HG03342 (cell line): ENCODE data around the gene IFNL4.
"Not testable (repeated sequence)": the region's sequence is repeated elsewhere in the genome, so short reads cannot be mapped to it uniquely, and the experiment has no call there.

Source experiments
- ATAC-seq: cut with Tn5 transposase; IDR thresholded peaks from one replicate; pipeline ENCODE4 v1.9.1; 2021; ENCODE audit warnings: mild to moderate bottlenecking, moderate library complexity; ENCODE audit not compliant: unreplicated experiment

The IFNL4 gene

DNA sequence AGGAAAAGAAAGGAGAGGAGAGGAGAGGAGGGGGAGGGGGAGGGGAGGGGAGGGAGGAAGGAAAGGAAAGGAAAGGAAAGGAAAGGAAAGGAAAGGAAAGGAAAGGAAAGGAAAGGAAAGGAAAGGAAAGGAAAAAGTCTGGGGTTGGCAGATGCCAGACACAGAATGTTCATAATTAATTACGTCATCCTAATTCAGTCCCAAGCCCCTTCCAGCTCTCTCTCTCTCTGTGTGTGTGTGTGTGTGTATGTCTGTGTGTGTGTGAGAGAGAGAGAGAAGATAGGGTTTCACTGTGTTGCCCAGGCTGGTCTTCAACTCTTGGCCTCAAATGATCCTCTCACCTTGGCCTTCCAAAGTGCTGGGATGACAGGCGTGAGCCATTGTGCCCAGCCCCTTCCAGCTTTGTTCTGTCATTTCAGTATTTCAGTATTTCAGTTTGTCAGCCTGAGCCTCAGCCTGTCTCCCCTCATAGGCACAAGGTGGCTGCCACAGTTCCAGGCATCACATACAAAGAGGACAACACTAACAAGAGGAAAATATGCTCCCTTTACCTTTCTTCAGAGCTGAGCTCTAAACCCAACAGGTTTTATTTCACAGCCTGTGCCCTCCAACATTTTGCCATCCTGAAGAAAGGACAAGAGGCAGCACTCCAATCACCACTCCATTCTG, 18.4 kb downstream of the IFNL4 start:
- no peak for ATAC-seq

DNA sequence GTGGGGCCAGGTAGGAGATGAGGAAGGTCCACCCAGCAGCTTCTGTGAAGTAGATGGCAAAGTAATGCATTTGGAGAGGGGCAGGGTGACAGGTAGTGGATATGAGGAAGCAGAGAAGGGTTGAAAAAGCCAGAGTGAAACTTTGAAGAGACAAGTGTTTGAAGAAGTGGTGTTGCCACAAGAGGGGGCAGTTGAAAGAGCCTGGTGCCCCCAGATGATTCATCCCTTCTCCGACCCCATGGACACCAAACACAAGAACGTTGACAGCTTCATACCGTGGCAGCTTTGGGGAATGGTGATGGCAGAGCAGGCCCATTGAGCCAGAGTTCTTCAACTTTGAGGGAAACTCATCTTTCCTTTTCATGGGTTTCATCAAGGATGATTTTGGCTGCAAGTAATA, 23.7 kb downstream of the IFNL4 start:
- no peak for ATAC-seq

- no peak for ATAC-seq
Observed at GRCh38 chr19:39223703-39224279, 24.9 kb downstream of the IFNL4 start.

DNA sequence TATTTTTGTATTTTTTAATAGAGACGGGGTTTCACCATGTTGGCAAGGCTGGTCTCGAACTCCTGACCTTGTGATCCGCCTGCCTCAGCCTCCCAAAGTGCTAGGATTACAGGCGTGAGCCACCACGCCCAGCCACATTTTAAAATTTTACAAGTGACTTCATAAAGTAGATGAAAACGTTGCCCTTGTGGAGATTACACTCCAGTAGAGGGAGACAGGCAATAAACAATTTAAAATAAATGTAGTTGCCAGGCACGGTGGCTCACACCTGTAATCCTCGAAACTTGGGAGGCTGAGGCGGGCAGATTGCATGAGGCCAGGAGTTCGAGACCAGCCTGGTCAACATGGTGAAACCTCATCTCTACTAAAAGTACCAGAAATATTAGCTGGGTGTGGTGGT, 29.5 kb downstream of the IFNL4 start:
- ATAC-seq: not testable (repeated sequence)

DNA sequence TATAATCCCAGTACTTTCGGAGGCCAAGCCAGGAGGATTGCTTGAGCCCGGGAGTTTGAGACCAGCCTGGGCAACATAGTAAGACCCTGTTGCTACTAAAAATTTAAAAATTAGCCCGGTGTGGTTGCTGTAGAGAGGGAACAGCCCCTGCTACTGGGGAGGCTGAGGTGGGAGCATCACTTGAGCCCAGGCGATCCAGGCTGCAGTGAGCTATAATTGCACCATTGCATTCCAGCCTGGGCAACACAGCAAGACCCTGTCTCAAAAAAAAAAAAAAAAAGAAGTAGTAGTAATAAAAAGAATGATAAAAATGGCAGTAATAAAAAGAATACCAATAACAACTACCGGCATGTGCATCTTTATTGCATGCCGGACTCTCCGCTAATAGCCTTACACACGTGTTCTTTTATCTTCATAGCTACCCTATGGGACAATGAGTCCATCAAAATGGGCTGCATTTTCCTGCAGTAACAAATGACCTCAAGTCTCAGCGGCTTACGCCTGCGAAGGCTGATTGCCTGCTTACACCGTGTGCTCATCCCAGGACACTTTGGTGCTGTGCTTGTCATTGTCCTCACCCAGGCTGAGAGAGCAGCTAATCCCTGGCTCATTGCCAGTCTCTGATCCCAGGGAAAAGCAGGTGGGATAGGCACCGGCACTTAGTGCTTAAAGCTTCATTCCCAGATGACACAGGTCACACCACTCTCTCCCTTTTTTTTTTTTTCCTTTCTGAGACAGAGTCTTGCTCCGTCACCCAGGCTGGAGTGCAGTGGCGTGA, 30.2 kb downstream of the IFNL4 start:
- ATAC-seq: no peak

DNA sequence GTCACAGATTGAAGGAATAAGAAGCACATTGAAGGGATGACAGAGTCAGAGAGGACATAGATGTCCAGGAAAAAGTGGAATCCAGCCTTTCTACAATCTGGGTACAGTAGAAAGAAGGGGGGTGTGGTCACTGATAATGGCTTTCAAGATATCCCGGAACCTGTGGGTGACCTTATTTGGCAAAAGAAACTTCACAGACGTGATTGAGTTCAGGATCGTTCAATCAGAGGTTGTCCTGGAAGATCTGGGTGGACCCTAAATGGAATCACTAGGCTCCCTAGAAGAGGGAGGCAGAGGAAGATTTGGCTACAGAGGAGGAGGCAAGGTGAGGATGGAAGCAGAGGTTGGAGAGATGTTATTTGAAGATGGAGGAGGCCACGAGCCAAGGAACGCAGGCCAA, 31.6 kb downstream of the IFNL4 start:
- no peak for ATAC-seq

- not testable (repeated sequence) for ATAC-seq
Observed at GRCh38 chr19:39215323-39215722, 33.3 kb downstream of the IFNL4 start.

GRCh38 chr19:39212375-39212742, 36.3 kb downstream of the IFNL4 start:
- ATAC-seq: no peak

- no peak for ATAC-seq
Observed at GRCh38 chr19:39211731-39212374, 36.8 kb downstream of the IFNL4 start.

DNA sequence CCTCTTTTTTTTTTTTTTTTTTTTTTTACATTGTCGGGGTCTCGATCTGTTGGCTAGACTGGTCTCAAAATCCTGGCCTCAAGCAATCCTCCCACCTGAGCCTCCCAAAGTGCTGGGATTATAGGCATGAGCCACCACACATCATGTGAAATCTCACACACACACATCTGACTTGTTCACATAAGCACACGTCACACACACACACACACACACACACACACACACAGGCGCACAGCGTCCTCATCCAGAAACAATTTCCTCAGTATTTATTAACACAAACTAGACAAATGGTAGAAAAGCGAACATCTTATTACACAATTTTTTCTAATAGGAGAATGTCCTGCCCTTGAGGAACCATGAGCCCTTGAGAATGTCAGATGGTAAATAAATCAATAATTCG, 39.5 kb downstream of the IFNL4 start:
- no peak for ATAC-seq

DNA sequence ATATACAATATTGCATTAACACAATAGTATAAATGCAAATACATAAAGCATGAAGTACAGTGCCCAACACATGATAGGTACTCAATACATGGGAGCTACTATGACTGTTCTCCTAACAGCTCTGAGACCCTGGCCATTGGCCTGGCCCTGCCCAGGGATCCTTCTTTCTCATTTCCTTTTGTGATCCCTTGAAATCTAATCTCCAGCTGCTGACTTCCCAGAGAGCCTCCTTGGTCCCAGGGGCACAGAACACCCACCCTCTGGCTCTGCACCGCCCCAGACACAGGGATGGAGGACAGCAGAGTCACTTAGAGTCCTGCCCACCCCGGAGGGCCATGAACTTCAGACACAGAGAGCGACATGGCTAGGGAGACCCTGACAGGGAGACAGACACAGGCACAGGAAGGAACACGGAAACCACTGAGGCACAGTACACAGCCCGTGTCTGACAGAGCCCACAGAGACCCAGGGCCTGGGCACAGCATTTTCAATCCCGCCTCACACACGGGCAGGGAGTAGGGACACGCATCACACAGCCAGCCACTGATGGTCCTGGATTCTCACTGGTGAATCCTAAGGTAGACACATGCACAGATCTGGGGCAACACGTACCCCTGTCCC, 40.4 kb downstream of the IFNL4 start:
- ATAC-seq: no peak

- no peak for ATAC-seq
Observed at GRCh38 chr19:39207293-39207836, 41.3 kb downstream of the IFNL4 start.

DNA sequence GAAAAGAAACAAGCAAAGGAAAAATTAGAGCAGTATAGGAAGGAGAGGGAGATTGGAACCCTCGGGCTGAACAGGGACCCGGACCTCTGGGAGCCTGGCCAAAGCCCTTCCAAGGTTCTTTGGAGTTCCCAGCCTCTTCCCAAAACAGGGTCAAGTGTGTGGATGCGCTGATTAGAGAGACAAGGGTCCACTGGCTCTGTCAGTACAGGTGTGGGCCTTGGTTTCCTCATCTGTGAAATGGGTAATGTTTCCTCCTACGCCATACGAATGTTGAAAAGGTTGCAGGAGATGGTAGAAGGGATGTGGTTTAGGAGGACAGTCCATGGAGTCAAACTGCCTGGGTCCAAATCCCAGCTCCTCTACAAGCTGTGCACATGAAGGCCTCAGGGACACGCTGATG, 42.5 kb downstream of the IFNL4 start:
- ATAC-seq: no peak

DNA sequence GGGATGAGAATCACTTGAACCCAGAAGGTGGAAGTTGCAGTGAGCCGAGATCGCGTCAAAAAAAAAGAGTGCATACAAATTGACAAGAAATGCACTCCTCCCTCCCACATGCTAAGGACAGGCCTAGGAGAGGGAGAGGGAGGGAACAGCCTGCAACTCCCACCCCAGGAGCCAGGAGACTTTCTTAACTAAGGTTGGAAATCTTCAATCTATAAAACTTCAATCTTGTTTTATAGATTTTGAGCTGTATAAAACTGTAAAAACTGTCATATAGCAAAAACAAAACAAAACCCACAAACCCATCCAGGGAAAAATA, 43.2 kb downstream of the IFNL4 start:
- ATAC-seq: no peak

DNA sequence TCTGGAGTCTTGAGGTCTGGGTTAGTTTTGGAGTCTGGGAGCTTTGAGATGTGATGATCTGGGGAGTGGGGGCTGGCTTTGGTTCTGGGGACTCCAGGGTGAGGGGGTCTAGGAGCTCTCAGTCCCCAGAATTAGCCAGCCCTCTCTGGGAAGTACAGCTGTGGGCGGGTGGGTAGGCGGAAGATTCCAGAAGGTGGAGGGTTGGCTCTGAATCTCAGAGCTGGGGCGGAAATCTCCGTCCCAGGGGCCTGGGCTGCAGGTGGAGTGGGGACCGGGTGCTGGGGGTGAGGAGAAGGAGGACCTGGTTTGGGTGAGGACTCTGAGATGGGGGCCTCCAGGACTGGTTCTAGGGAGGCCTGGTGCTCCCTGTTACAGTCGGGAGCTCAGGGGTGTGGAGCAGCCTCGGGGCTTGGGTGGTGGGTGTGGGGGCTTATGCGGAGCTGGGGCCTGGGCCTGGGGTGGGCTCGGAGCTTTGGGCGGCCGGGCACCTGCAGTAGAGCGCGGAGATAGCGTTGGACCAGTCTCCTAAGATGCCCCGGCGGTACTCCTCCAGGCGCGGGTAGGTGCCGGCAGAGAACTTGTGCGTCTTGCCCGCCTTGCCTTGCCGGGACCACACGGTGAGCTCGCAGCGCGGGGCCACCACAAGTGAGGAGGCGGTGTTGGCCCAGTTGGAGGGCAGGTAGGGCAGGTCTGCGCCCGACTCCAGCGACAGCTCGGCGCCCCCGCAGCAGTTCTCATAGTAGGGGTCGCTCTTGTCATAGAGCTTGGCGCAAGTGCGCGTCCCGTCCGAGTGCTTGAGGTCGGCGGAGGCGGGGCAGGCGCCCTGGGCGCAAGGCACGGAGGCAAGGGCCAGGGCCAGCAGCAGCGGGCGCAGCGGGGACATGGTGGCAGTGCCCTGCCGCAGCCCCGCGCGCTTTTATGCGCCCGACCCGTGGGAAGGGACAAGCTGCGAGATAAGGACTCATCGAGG, 45.0 kb downstream of the IFNL4 start, which contains the start of gene SYCN:
Gene SYCN, minus strand, starts transcription at position 892 of the 970 bp plus-strand sequence. Its CDS starts 9 bp downstream, at position 883.
- no peak for ATAC-seq

DNA sequence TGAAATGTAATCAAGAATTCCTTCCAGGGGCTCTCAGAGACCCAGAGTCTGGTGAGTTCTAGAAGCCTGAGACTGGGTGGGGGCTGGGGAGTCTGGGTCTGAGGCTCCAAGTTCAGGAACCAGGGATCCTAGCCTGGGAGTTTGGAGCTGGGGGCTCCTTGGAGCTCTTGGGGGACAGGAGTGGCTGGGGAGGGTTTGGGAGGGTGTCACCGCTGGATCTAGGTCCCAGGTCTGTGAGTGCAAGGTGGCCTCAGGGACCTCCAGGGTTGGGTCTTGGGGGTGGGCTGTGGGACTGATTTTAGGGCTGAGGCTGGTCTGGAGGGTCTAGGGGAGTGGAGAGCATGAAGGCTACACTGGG, 45.7 kb downstream of the IFNL4 start:
- ATAC-seq: no peak

GRCh38 chr19:39200803-39201115, 47.9 kb downstream of the IFNL4 start:
- no peak for ATAC-seq

DNA sequence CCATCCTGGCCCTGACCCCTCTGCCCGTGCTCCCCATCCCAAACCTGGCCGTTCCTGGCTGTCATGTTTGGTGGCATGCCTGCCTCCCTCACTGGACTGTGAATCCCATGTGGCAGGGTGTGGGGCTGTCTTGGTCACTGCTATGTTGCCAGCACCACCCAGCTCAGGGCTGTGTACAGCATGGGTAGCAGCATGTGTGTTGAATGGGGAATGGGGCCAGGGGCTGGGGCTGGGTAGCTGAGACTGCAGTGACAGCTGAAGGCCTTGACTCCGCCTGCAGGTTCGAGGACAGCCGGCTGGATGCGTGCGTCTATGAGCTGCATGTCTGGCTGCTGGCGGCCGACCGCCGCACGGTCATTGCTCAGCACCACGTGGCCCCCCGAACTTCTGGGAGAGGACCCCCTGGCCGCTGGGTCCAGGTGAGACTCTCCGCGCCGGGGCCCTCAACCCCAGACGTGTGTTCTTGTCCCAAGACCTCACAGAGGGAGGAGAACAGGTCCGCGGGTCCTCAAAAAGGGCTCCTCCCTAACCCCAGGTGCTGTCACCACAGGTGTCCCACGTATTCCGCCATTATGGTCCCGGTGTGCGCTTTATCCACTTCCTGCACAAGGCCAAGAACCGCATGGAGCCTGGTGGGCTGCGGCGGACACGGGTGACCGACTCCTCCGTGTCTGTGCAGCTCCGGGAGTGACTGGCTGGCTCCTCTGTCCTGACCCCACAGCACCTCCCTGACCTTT, 48.4 kb downstream of the IFNL4 start:
- no peak for ATAC-seq

DNA sequence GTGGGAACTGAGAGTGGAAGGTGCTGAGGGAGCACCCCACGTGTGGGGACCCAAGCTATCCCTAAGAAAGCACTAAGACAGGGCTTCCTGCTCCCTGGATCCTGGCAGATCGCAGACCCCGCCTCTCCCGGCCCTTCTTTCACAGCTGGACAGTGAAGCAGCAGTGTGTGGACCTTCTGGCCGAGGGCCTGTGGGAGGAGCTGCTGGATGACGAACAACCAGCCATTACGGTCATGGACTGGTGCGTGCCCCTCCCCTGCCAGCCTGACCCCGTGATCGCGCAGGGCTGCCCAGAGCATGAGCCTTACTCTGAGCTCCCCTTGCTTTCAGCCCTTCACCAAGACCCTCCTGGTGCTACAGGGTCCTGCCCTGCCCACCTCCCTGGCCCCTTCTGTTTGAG, 49.6 kb downstream of the IFNL4 start:
- ATAC-seq: no peak

DNA sequence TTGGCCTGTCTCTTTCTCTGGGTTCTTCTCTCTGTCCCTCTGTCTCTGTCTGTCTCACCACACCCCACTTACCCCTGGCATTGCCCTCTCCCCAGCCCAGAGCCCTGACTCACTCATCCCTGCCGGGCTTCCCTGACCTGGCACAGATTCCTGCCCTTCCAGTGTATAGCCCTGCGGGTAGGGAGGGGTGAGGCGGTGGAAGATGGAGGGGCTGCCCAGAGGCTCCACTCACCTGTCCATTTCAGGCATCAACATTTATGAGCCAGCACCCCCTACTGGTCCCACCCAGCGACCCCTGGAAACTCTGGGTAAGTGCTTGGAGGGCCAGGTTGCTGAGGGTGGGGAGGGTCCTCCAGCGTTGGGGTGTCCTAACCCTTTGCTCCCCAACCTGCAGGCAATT, 50.8 kb downstream of the IFNL4 start:
- ATAC-seq: no peak
